T-cell (primary cell): ENCODE measurements around the gene TMC4. TPM values are rescaled to one million over a fixed set of nuclear protein-coding genes. Genes with fewer than 3 reads are reported as not detected.
"Not testable (repeated sequence)": the region's sequence is repeated elsewhere in the genome, so short reads cannot be mapped to it uniquely, and the experiment has no call there.

Experiments used
- ATAC-seq, 4 experiments: fragments of 200-7000 bp in 3 of 4; fragments of 150-1000 bp in 1 of 4; cut with Tn5 transposase; replicated peaks in 1 of 4; 1 replicate in 3 of 4; 2 replicates in 1 of 4; pipeline ENCODE4 v1.10.0; 2021; ENCODE audit warnings: moderate library complexity in 3 of 4, mild to moderate bottlenecking in 2 of 4, moderate number of reproducible peaks in 1 of 4
- CTCF ChIA-PET, 2 donors: fragments of 300-600 bp; sonication (Branson Sonifier 250); formaldehyde crosslinking; loops; one replicate each; lab custom pipeline; 2022; ENCODE audit warnings: antibody characterized with exemption in 2 of 2; lab: Charles Lee
- POLR2A ChIA-PET, 2 donors: fragments of 300-600 bp; sonication (Branson Sonifier 250); formaldehyde crosslinking; loops; one replicate each; lab custom pipeline; 2022; ENCODE audit warnings: antibody characterized with exemption in 2 of 2; lab: Charles Lee
- DNase-seq, 35 experiments: peaks; one replicate each; pipeline versions ENCODE4 v3.0.0 to v3.0.0-alpha.2; 2013 to 2023
- H3K27ac ChIP-seq: one replicate; pipeline ENCODE4 v1.5.1; 2013; ENCODE audit warnings: low read length
- H3K27me3 ChIP-seq, 2 experiments: replicated peaks in 1 of 2; 1 replicate in 1 of 2; 2 replicates in 1 of 2; pipeline versions ENCODE4 v1.6.1 to v1.7.0; 2013; ENCODE audit warnings: low read length in 1 of 2, mixed read lengths in 1 of 2; ENCODE audit not compliant: control insufficient read depth in 2 of 2, insufficient read depth in 2 of 2; ENCODE audit errors: extremely low read depth in 1 of 2
- H3K36me3 ChIP-seq, 2 donors: 1 replicate in 1 of 2; 2 replicates in 1 of 2; pipeline versions ENCODE4 v1.6.1 to v1.7.0; 2013; ENCODE audit warnings: low read length in 1 of 2; ENCODE audit not compliant: control insufficient read depth in 2 of 2, insufficient read depth in 1 of 2; ENCODE audit errors: extremely low read depth in 1 of 2
- H3K4me1 ChIP-seq, 2 experiments: 1 replicate in 1 of 2; 2 replicates in 1 of 2; pipeline versions ENCODE4 v1.6.1 to v1.7.0; 2013; ENCODE audit warnings: low read length in 2 of 2, mixed read lengths in 1 of 2; ENCODE audit not compliant: insufficient read depth in 2 of 2, control insufficient read depth in 1 of 2; ENCODE audit errors: extremely low read depth in 1 of 2
- H3K4me3 ChIP-seq, 2 donors: 1 replicate in 1 of 2; 2 replicates in 1 of 2; pipeline versions ENCODE4 v1.5.1 to v1.7.0; 2013; ENCODE audit warnings: mild to moderate bottlenecking in 2 of 2, low read length in 1 of 2, moderate library complexity in 1 of 2; ENCODE audit not compliant: control insufficient read depth in 1 of 2; ENCODE audit errors: extremely low read depth in 1 of 2
- H3K9me3 ChIP-seq: 2 replicates; pipeline ENCODE4 v1.7.0; 2013
- H3K27ac Mint-ChIP-seq, 2 donors: one replicate each; pipeline ENCODE4 v1.8.0; 2020 to 2021; ENCODE audit warnings: mild to moderate bottlenecking in 2 of 2, mixed read lengths in 2 of 2
- H3K27me3 Mint-ChIP-seq, 2 donors: one replicate each; pipeline ENCODE4 v1.8.0; 2021 to 2022; ENCODE audit warnings: mixed read lengths in 2 of 2
- H3K36me3 Mint-ChIP-seq: one replicate; pipeline ENCODE4 v1.8.0; 2021; ENCODE audit warnings: mixed read lengths
- H3K4me1 Mint-ChIP-seq, 3 donors: one replicate each; pipeline ENCODE4 v1.8.0; 2020 to 2022; ENCODE audit warnings: mixed read lengths in 3 of 3, mild to moderate bottlenecking in 1 of 3
- H3K4me3 Mint-ChIP-seq, 3 donors: one replicate each; pipeline ENCODE4 v1.8.0; 2020 to 2022; ENCODE audit warnings: mild to moderate bottlenecking in 3 of 3, mixed read lengths in 3 of 3, moderate library complexity in 3 of 3
- H3K9me3 Mint-ChIP-seq, 3 donors: one replicate each; pipeline ENCODE4 v1.8.0; 2020 to 2022; ENCODE audit warnings: mixed read lengths in 3 of 3
- WGBS: methylation state at CpG from one replicate; pipeline ENCODE4 v1.1.5; 2013; ENCODE audit warnings: missing lambda C conversion rate; ENCODE audit not compliant: insufficient coverage; 5-methylcytosine and 5-hydroxymethylcytosine counted together
- total RNA-seq, 35 experiments: library from RNA in 6 of 35; stranded (reverse) in 6 of 35; fragments of 120-200 nt in 1 of 35; gene quantifications; one replicate each; pipeline versions ENCODE4 v1.2.1 to v1.2.4 and lab custom pipeline; 2013 to 2026

The TMC4 gene
- total RNA-seq (1 to 10 TPM in 4 of 5 donors, under 1 TPM in 1; 0.78 to 2.6 (median 1.4) TPM), total RNA-seq (lab: John Stamatoyannopoulos, UW) (0.08 to 2.2 (median 0.73) reads per million in 29 experiments)
- total RNA-seq (2013), result 0.99 TPM

GRCh38 chr19:54172471-54173358, at the start of gene TMC4:
Gene TMC4 (minus strand): TSS chr19:54173160. CDS start chr19:54173117, 43 bp downstream.
- peaks cover 6% of the 10 kb centered on the region for H3K36me3 Mint-ChIP-seq
- H3K4me3 ChIP-seq, result no peak within 1 kb of the TSS
- H3K4me3 Mint-ChIP-seq, result no peak within 1 kb of the TSS
- H3K36me3 ChIP-seq, result no peaks in the 10 kb centered on the region
- H3K27ac Mint-ChIP-seq, result no peak within 1 kb of the TSS
- whole genome bisulfite sequencing, result 32% methylated on average over 8 of the region's 13 CpGs
- peaks cover 0 to 15% of the 10 kb centered on the region in 2 experiments for H3K4me1 ChIP-seq
- no peaks in the 10 kb centered on the region for H3K9me3 ChIP-seq
- H3K27ac ChIP-seq, result no peak within 1 kb of the TSS
- ATAC-seq (peak in 1 of 4 experiments; percentile 34), DNase-seq (no peak)
- ChIA-PET POLR2A (interaction anchor here (0.6 kb wide), 2 partner anchors 28 to 38 kb away, joined by 3 read pairs; partner anchors contain the start of gene RPS9 (in 1 of the 2)), CTCF (no interaction called here)
- H3K4me1 Mint-ChIP-seq, result peaks cover 0 to 11% (median 7%) of the 10 kb centered on the region in 3 donors
- no peaks in the 10 kb centered on the region for H3K9me3 Mint-ChIP-seq
- peaks cover 0 to 11% of the 10 kb centered on the region in 2 experiments for H3K27me3 ChIP-seq
- H3K27me3 Mint-ChIP-seq, result no peaks in the 10 kb centered on the region

- H3K36me3 Mint-ChIP-seq, H3K4me3 ChIP-seq, H3K27me3 Mint-ChIP-seq, DNase-seq, POLR2A ChIA-PET, ATAC-seq, H3K9me3 Mint-ChIP-seq, H3K27me3 ChIP-seq, H3K27ac ChIP-seq, H3K9me3 ChIP-seq, H3K27ac Mint-ChIP-seq, CTCF ChIA-PET, H3K4me3 Mint-ChIP-seq, H3K36me3 ChIP-seq: not testable (repeated sequence)
- no CpG with 5 or more reads among the region's 7 CpGs for WGBS
- H3K4me1 ChIP-seq, result peaks cover 0 to 13% of the 10 kb centered on the region in 2 experiments
- H3K4me1 Mint-ChIP-seq, result peaks cover 4 to 10% (median 6%) of the 10 kb centered on the region in 3 donors
Observed at GRCh38 chr19:54221947-54222346, 49.0 kb upstream of the TMC4 start.

GRCh38 chr19:54219702-54220101, 46.7 kb upstream of the TMC4 start:
- H3K4me3 ChIP-seq, ATAC-seq, POLR2A ChIA-PET, DNase-seq, H3K27ac Mint-ChIP-seq, H3K27me3 Mint-ChIP-seq, H3K9me3 Mint-ChIP-seq, H3K27ac ChIP-seq, H3K36me3 Mint-ChIP-seq, H3K9me3 ChIP-seq, H3K27me3 ChIP-seq, H3K4me3 Mint-ChIP-seq, H3K36me3 ChIP-seq, CTCF ChIA-PET: not testable (repeated sequence)
- no CpG with 5 or more reads among the region's 5 CpGs for WGBS
- H3K4me1 ChIP-seq, result peaks cover 0 to 13% of the 10 kb centered on the region in 2 experiments
- peaks cover 4 to 10% (median 6%) of the 10 kb centered on the region in 3 donors for H3K4me1 Mint-ChIP-seq

- H3K4me3 ChIP-seq, result no peak overlapping the region
- no peak overlapping the region for H3K27ac ChIP-seq
- WGBS, result 93% methylated on average over 17 of the region's 27 CpGs
- Mint-ChIP-seq H3K9me3 (no peaks in the 10 kb centered on the region), H3K27ac (no peak overlapping the region), H3K27me3 (peaks cover 2 to 6% of the 10 kb centered on the region in 2 donors), H3K36me3 (no peaks in the 10 kb centered on the region), H3K4me3 (no peak overlapping the region), H3K4me1 (peaks cover 4 to 10% (median 6%) of the 10 kb centered on the region in 3 donors)
- ChIA-PET CTCF (no interaction called here), POLR2A (no interaction called here)
- no peaks in the 10 kb centered on the region for H3K9me3 ChIP-seq
- DNase-seq (no peak), ATAC-seq (no peak)
- H3K36me3 ChIP-seq, result no peaks in the 10 kb centered on the region
- H3K27me3 ChIP-seq, result peaks cover 0 to 3% of the 10 kb centered on the region in 2 experiments
- H3K4me1 ChIP-seq, result peaks cover 0 to 13% of the 10 kb centered on the region in 2 experiments
Observed at GRCh38 chr19:54218960-54219661, 46.2 kb upstream of the TMC4 start.

GRCh38 chr19:54218259-54218658, 45.3 kb upstream of the TMC4 start:
- Mint-ChIP-seq H3K4me1 (peaks cover 3 to 8% (median 5%) of the 10 kb centered on the region in 3 donors), H3K9me3 (no peaks in the 10 kb centered on the region), H3K27me3 (peaks cover 2% of the 10 kb centered on the region in 2 donors), H3K36me3 (no peaks in the 10 kb centered on the region), H3K27ac (no peak overlapping the region), H3K4me3 (no peak overlapping the region)
- Histone ChIP-seq H3K4me1 (peaks cover 0 to 9% of the 10 kb centered on the region in 2 experiments), H3K36me3 (no peaks in the 10 kb centered on the region), H3K9me3 (no peaks in the 10 kb centered on the region), H3K4me3 (no peak overlapping the region), H3K27ac (no peak overlapping the region), H3K27me3 (peaks cover 0 to 3% of the 10 kb centered on the region in 2 experiments)
- 84% methylated on average over 7 of the region's 8 CpGs for WGBS
- ATAC-seq (no peak), DNase-seq (no peak)
- CTCF ChIA-PET, result no interaction called here
- POLR2A ChIA-PET, result no interaction called here

- ATAC-seq, H3K27ac Mint-ChIP-seq, H3K4me3 ChIP-seq, H3K4me1 Mint-ChIP-seq, H3K9me3 ChIP-seq, H3K27ac ChIP-seq, H3K36me3 Mint-ChIP-seq, DNase-seq, H3K4me3 Mint-ChIP-seq, H3K36me3 ChIP-seq, CTCF ChIA-PET, H3K27me3 Mint-ChIP-seq, H3K27me3 ChIP-seq, H3K4me1 ChIP-seq, POLR2A ChIA-PET, H3K9me3 Mint-ChIP-seq: not testable (repeated sequence)
- 86% methylated on average over 7 of the region's 20 CpGs for WGBS
Observed at GRCh38 chr19:54217517-54218247, 44.7 kb upstream of the TMC4 start.
